Psoas muscle (tissue), 8 donors: ENCODE measurements around the gene ABCC1. TPM values are rescaled to one million over a fixed set of nuclear protein-coding genes. Genes with fewer than 3 reads are reported as not detected.

Source experiments
- ATAC-seq, 4 donors: fragments of 200-7000 bp; cut with Tn5 transposase; one replicate each; pipeline ENCODE4 v1.9.1; 2020; ENCODE audit warnings: moderate library complexity in 3 of 4, mild to moderate bottlenecking in 2 of 4
- DNase-seq, 2 donors: peaks; one replicate each; pipeline ENCODE4 v3.0.0-alpha.2; 2020
- H3K27ac ChIP-seq: fragments of 200-600 bp; one replicate; pipeline ENCODE4 v1.8.0; 2022
- H3K27me3 ChIP-seq, 3 donors: fragments of 200-600 bp in 1 of 3; one replicate each; pipeline versions ENCODE4 v1.6.1 to v1.8.0; 2013 to 2022; ENCODE audit warnings: low read length in 2 of 3, mild to moderate bottlenecking in 2 of 3, moderate library complexity in 1 of 3; ENCODE audit not compliant: insufficient read depth in 3 of 3
- H3K36me3 ChIP-seq, 2 donors: fragments of 200-600 bp in 1 of 2; one replicate each; pipeline versions ENCODE4 v1.6.1 to v1.8.0; 2013 to 2022; ENCODE audit warnings: low read depth in 1 of 2, mild to moderate bottlenecking in 1 of 2, moderate library complexity in 1 of 2; ENCODE audit not compliant: insufficient read depth in 1 of 2
- H3K4me1 ChIP-seq: fragments of 200-600 bp; one replicate; pipeline ENCODE4 v1.8.0; 2022
- H3K4me3 ChIP-seq: fragments of 200-600 bp; one replicate; pipeline ENCODE4 v1.8.0; 2022; ENCODE audit warnings: mild to moderate bottlenecking
- H3K9me3 ChIP-seq: fragments of 200-600 bp; one replicate; pipeline ENCODE4 v1.8.0; 2022
- CTCF ChIP-seq: fragments of 200-600 bp; IDR thresholded peaks from one replicate; pipeline ENCODE4 v1.8.0; 2022; ENCODE audit warnings: antibody characterized with exemption
- WGBS, 3 donors: extraction: QIAGEN DNeasy Blood & Tissue Kit; methylation state at CpG; one replicate each; pipeline versions ENCODE4 v1.1.6 to v1.1.7; 2013; 5-methylcytosine and 5-hydroxymethylcytosine counted together
- intact Hi-C, 2 donors: fragments of 100-400 bp; cut with DNase I; formaldehyde crosslinking; loops; one replicate each; pipeline versions ENCODE4 v1.11.0 to v1.14.2; 2022
- polyA plus RNA-seq, 3 donors: library from polyadenylated mRNA; stranded (reverse); fragments of 200-250 nt; gene quantifications; one replicate each; pipeline ENCODE4 v1.2.3, GENCODE V29; 2013
- total RNA-seq, 4 donors: library from RNA; stranded (reverse); fragmentation: NEBNext Ultra II Directional in 2 of 4; extraction: Animal tissue kit (Norgen Biotek cat#: 25700) in 2 of 4; gene quantifications; one replicate each; pipeline versions ENCODE4 v1.2.1 to v1.2.4, GENCODE V29; 2021 to 2023
- donor health status: healthy with polysubstance abuse.
- donor health status: DM: no; HTN: no; CAD: no; lungs with moderate emphysema.
- donor health status: Bipolar disorder and iron deficiency.
- donor health status: healthy.
- donor health status: DM: yes; HTN: yes; CAD: no.
- donor health status: DM: no; HTN: no; CAD: no.
- donor health status: DM: no; HTN: no; CAD: no.
- donor health status: DM: yes; HTN: yes; CAD: no.

ABCC1 gene
- total and polyA plus RNA-seq, 7 donors: 7.4 to 36.5 (median 20.5) TPM

- intact Hi-C loops: no loop called here
- H3K27ac ChIP-seq: peak overlapping the region; percentile 73
These were observed 22.8 kb downstream of the ABCC1 start for GRCh38 chr16:15972046-15972868.

DNA sequence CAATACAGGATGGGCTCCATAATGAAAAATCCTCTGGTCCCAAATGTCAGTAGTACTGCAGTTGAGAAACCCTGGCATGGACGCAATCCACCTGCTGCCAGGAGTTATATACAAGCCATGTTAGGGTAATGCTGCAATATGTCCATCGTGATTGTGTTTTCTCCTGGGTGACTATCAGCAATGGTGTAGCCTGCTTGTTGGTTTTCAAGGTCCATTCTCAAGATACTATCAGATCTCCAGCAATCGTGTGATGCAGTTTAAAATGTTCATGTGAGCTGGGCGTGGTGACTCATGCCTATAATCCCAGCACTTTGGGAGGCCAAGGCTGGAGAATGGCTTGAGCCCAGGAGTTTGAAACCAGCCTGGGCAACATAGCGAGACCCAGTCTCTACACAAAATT is 24.0 kb downstream of the ABCC1 start:
- WGBS, 3 donors: 48 to 62% (median 48%) methylated on average over 5 of the region's 5 CpGs
- H3K4me1 ChIP-seq: peaks cover 33% of the 10 kb centered on the region
- H3K27me3 ChIP-seq: no peaks in the 10 kb centered on the region
- H3K27ac ChIP-seq: peak overlapping the region; percentile 73
- no peaks in the 10 kb centered on the region for H3K36me3 ChIP-seq
- intact Hi-C loops: no loop called here
- ATAC-seq (peak; percentile 43 to 75 (median 61)), DNase-seq (peak in 1 of 2 donors; percentile 66)
- no peak overlapping the region for H3K4me3 ChIP-seq
- H3K9me3 ChIP-seq: peaks cover 8% of the 10 kb centered on the region
- no peak for TF ChIP-seq CTCF

More at GRCh38 chr16:15972046-15972868, 22.8 kb downstream of the ABCC1 start:
- Histone ChIP-seq H3K4me1 (peaks cover 32% of the 10 kb centered on the region), H3K4me3 (no peak overlapping the region), H3K36me3 (no peaks in the 10 kb centered on the region), H3K9me3 (peaks cover 8% of the 10 kb centered on the region), H3K27me3 (no peaks in the 10 kb centered on the region)
- TF ChIP-seq CTCF: no peak
- ATAC-seq (no peak), DNase-seq (no peak)
- 47 to 79% (median 71%) methylated on average over 2 to 3 of the region's 3 CpGs for WGBS, 3 donors

DNA sequence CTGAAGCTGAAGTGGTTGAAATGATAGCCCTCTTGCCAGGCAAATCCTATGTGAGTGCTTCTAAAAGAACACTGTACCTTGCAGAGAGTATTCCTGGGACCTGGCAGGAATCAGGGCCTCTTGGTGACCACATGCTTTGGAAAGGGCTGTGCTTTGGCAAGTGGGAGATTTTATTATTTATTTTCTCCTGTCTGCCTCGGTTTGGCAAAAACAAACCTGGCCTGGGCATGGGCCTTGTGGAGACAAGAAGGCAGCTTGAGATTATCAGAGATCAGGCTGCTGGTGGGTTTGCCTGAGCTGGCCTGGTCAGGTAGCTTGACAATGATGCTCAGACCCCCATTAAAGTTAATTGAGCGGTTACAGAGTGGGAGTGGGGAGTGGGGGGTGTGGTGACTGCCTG is 24.6 kb downstream of the ABCC1 start:
- Histone ChIP-seq H3K4me1 (peaks cover 33% of the 10 kb centered on the region), H3K9me3 (peaks cover 8% of the 10 kb centered on the region), H3K4me3 (no peak overlapping the region), H3K27ac (peak overlapping the region; percentile 73), H3K27me3 (no peaks in the 10 kb centered on the region), H3K36me3 (no peaks in the 10 kb centered on the region)
- ATAC-seq (peak in 3 of 4 donors; percentile 33 to 43 (median 34)), DNase-seq (no peak)
- no peak for TF ChIP-seq CTCF
- intact Hi-C loops: no loop called here
- 37 to 66% (median 53%) methylated on average over 2 of the region's 2 CpGs for WGBS, 3 donors

DNA sequence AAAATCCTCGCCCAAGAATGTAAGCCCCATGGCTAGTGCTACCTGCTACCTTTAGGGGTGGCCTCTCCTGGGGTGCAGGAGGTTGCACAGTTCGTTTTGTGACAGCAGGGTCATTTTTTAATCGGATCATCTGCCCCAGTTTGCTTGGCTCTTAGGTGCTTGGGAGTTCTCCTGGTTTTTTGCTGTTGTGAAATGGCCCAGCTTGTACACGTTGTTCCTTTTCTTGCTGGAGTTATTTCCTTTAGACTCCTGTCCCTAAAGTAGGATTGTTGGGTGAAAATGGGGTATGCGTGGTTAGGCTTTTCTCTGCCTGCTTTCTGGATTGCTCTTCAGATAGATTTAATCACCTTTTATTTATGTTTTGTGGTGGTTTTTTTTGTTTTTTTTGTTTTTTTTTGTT is 25.8 kb downstream of the ABCC1 start:
- peaks cover 8% of the 10 kb centered on the region for H3K9me3 ChIP-seq
- ATAC-seq (peak in 3 of 4 donors; percentile 61 to 77 (median 70)), DNase-seq (peak in 1 of 2 donors; percentile 23)
- TF ChIP-seq CTCF: no peak
- H3K4me3 ChIP-seq: no peak overlapping the region
- 36 to 75% (median 59%) methylated on average over 5 of the region's 5 CpGs for WGBS, 3 donors
- H3K27me3 ChIP-seq: no peaks in the 10 kb centered on the region
- intact Hi-C loops: no loop called here
- peak overlapping the region; percentile 73 for H3K27ac ChIP-seq
- H3K4me1 ChIP-seq: peaks cover 33% of the 10 kb centered on the region
- H3K36me3 ChIP-seq: no peaks in the 10 kb centered on the region
